Stimulated activated memory B cell treated with anti-CD40 and anti-IgM and Interleukin-4, amounts not matched to agents 10 μg/mL and 1 μg/mL and 100 μg/mL, for 72 hours (primary cell): ENCODE measurements around the gene RNASE13.

Experiments used
- ATAC-seq: fragments of 150-1000 bp; cut with Tn5 transposase; 2 replicates; pipeline ENCODE4 v1.10.0; 2021
- H3K27ac Mint-ChIP-seq: one replicate; pipeline ENCODE4 v1.8.0; 2022; ENCODE audit warnings: mild to moderate bottlenecking, mixed read lengths
- H3K27me3 Mint-ChIP-seq: one replicate; pipeline ENCODE4 v1.8.0; 2022; ENCODE audit warnings: mixed read lengths
- H3K36me3 Mint-ChIP-seq: one replicate; pipeline ENCODE4 v1.8.0; 2022; ENCODE audit warnings: mixed read lengths
- H3K4me1 Mint-ChIP-seq: one replicate; pipeline ENCODE4 v1.8.0; 2022; ENCODE audit warnings: mixed read lengths
- H3K4me3 Mint-ChIP-seq: one replicate; pipeline ENCODE4 v1.8.0; 2022; ENCODE audit warnings: mild to moderate bottlenecking, moderate library complexity, mixed read lengths
- H3K9me3 Mint-ChIP-seq: one replicate; pipeline ENCODE4 v1.8.0; 2022; ENCODE audit warnings: mixed read lengths

Gene RNASE13

GRCh38 chr14:21034707-21035106 lies at the start of gene RNASE13:
Gene RNASE13 (minus strand): TSS chr14:21034807. CDS start chr14:21034288, 519 bp downstream.
- Mint-ChIP-seq H3K4me3 (no peak within 1 kb of the TSS), H3K36me3 (no peaks in the 10 kb centered on the region), H3K27me3 (peaks cover 36% of the 10 kb centered on the region), H3K27ac (peak within 1 kb of the TSS; percentile 18), H3K4me1 (no peaks in the 10 kb centered on the region), H3K9me3 (no peaks in the 10 kb centered on the region)
- no peak for ATAC-seq

- Mint-ChIP-seq H3K27me3 (peaks cover 16% of the 10 kb centered on the region), H3K27ac (no peak overlapping the region), H3K4me3 (no peak overlapping the region), H3K4me1 (peaks cover 14% of the 10 kb centered on the region), H3K36me3 (no peaks in the 10 kb centered on the region), H3K9me3 (no peaks in the 10 kb centered on the region)
- no peak for ATAC-seq
These were observed 49.8 kb upstream of the RNASE13 start for GRCh38 chr14:21084396-21084795.

GRCh38 chr14:21083565-21084325 lies 49.1 kb upstream of the RNASE13 start:
- no peak for ATAC-seq
- no peaks in the 10 kb centered on the region for H3K9me3 Mint-ChIP-seq
- H3K27me3 Mint-ChIP-seq, result peaks cover 16% of the 10 kb centered on the region
- no peak overlapping the region for H3K27ac Mint-ChIP-seq
- no peak overlapping the region for H3K4me3 Mint-ChIP-seq
- H3K36me3 Mint-ChIP-seq, result no peaks in the 10 kb centered on the region
- peaks cover 14% of the 10 kb centered on the region for H3K4me1 Mint-ChIP-seq

- no peaks in the 10 kb centered on the region for H3K9me3 Mint-ChIP-seq
These were observed 47.0 kb upstream of the RNASE13 start for GRCh38 chr14:21081521-21082142.

GRCh38 chr14:21078726-21079125 lies 44.1 kb upstream of the RNASE13 start:
- Mint-ChIP-seq H3K27me3 (peaks cover 41% of the 10 kb centered on the region), H3K27ac (no peak overlapping the region), H3K4me3 (no peak overlapping the region), H3K36me3 (no peaks in the 10 kb centered on the region), H3K9me3 (no peaks in the 10 kb centered on the region), H3K4me1 (peaks cover 5% of the 10 kb centered on the region)
- no peak for ATAC-seq

More at GRCh38 chr14:21081521-21082142, 47.0 kb upstream of the RNASE13 start:
- Mint-ChIP-seq H3K27ac (no peak overlapping the region), H3K27me3 (peaks cover 16% of the 10 kb centered on the region), H3K4me3 (no peak overlapping the region), H3K36me3 (no peaks in the 10 kb centered on the region), H3K4me1 (peaks cover 9% of the 10 kb centered on the region)
- no peak for ATAC-seq

GRCh38 chr14:21078287-21078686 lies 43.7 kb upstream of the RNASE13 start:
- H3K4me1 Mint-ChIP-seq, result peaks cover 5% of the 10 kb centered on the region
- no peak for ATAC-seq
- no peak overlapping the region for H3K4me3 Mint-ChIP-seq
- no peaks in the 10 kb centered on the region for H3K36me3 Mint-ChIP-seq
- H3K27me3 Mint-ChIP-seq, result peaks cover 45% of the 10 kb centered on the region
- H3K9me3 Mint-ChIP-seq, result no peaks in the 10 kb centered on the region
- H3K27ac Mint-ChIP-seq, result no peak overlapping the region

- H3K4me1 Mint-ChIP-seq, result peaks cover 6% of the 10 kb centered on the region
- no peak overlapping the region for H3K4me3 Mint-ChIP-seq
- H3K27ac Mint-ChIP-seq, result no peak overlapping the region
- no peak for ATAC-seq
- H3K36me3 Mint-ChIP-seq, result no peaks in the 10 kb centered on the region
- peaks cover 47% of the 10 kb centered on the region for H3K27me3 Mint-ChIP-seq
- H3K9me3 Mint-ChIP-seq, result no peaks in the 10 kb centered on the region
These were observed 43.1 kb upstream of the RNASE13 start for GRCh38 chr14:21077672-21078071.

GRCh38 chr14:21075719-21076437 lies 41.3 kb upstream of the RNASE13 start:
- Mint-ChIP-seq H3K9me3 (no peaks in the 10 kb centered on the region), H3K4me1 (peaks cover 24% of the 10 kb centered on the region), H3K4me3 (no peak overlapping the region), H3K36me3 (no peaks in the 10 kb centered on the region), H3K27ac (no peak overlapping the region), H3K27me3 (peaks cover 35% of the 10 kb centered on the region)
- ATAC-seq, result no peak

GRCh38 chr14:21074398-21075272 lies 40.0 kb upstream of the RNASE13 start:
- ATAC-seq, result no peak
- H3K9me3 Mint-ChIP-seq, result no peaks in the 10 kb centered on the region
- H3K4me1 Mint-ChIP-seq, result peaks cover 32% of the 10 kb centered on the region
- no peak overlapping the region for H3K27ac Mint-ChIP-seq
- H3K36me3 Mint-ChIP-seq, result no peaks in the 10 kb centered on the region
- H3K4me3 Mint-ChIP-seq, result no peak overlapping the region
- H3K27me3 Mint-ChIP-seq, result peaks cover 39% of the 10 kb centered on the region

- ATAC-seq, result no peak
- Mint-ChIP-seq H3K4me3 (no peak overlapping the region), H3K36me3 (no peaks in the 10 kb centered on the region), H3K4me1 (peaks cover 39% of the 10 kb centered on the region), H3K27me3 (peaks cover 46% of the 10 kb centered on the region), H3K9me3 (no peaks in the 10 kb centered on the region), H3K27ac (no peak overlapping the region)
These were observed 39.3 kb upstream of the RNASE13 start for GRCh38 chr14:21073921-21074320.

- Mint-ChIP-seq H3K27me3 (peaks cover 54% of the 10 kb centered on the region), H3K4me3 (no peak overlapping the region)
These were observed 38.3 kb upstream of the RNASE13 start for GRCh38 chr14:21072781-21073339.

GRCh38 chr14:21072031-21072473 lies 37.4 kb upstream of the RNASE13 start:
- Mint-ChIP-seq H3K27ac (peak overlapping the region; percentile 13), H3K4me1 (peaks cover 42% of the 10 kb centered on the region), H3K9me3 (no peaks in the 10 kb centered on the region), H3K27me3 (peaks cover 54% of the 10 kb centered on the region), H3K4me3 (peak overlapping the region; percentile 77), H3K36me3 (no peaks in the 10 kb centered on the region)
- no peak for ATAC-seq

More at GRCh38 chr14:21072781-21073339, 38.3 kb upstream of the RNASE13 start:
- Mint-ChIP-seq H3K36me3 (no peaks in the 10 kb centered on the region), H3K4me1 (peaks cover 48% of the 10 kb centered on the region), H3K9me3 (no peaks in the 10 kb centered on the region), H3K27ac (no peak overlapping the region)
- ATAC-seq, result no peak

- Mint-ChIP-seq H3K36me3 (no peaks in the 10 kb centered on the region), H3K27ac (peak overlapping the region; percentile 13), H3K4me1 (peaks cover 42% of the 10 kb centered on the region), H3K4me3 (peak overlapping the region; percentile 77), H3K27me3 (peaks cover 57% of the 10 kb centered on the region), H3K9me3 (no peaks in the 10 kb centered on the region)
- peak; percentile 83 for ATAC-seq
These were observed 36.8 kb upstream of the RNASE13 start for GRCh38 chr14:21071225-21072030.
